ENCODE results near the gene BCL11A.

DNA sequence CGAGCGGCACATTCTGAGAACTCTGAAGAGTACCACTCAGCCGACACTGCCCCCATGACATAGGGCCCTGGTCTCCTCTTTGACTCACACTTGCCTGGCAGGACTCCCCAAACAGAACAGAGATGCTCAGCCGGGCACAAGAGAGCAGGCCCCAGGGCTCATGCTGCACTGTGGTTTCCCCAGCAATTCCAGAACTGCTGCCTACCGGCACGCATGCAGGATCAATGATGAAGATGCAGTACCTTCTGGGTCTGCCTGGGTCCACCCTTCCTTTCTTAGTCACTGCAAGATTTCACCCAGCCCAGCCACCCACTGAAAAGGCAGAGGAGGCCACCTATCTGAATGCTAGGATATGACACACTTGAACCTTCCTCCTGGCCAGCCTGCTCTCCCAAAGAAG, 49.4 kb downstream of the BCL11A start:
- TF ChIP-seq, protein P1, sequence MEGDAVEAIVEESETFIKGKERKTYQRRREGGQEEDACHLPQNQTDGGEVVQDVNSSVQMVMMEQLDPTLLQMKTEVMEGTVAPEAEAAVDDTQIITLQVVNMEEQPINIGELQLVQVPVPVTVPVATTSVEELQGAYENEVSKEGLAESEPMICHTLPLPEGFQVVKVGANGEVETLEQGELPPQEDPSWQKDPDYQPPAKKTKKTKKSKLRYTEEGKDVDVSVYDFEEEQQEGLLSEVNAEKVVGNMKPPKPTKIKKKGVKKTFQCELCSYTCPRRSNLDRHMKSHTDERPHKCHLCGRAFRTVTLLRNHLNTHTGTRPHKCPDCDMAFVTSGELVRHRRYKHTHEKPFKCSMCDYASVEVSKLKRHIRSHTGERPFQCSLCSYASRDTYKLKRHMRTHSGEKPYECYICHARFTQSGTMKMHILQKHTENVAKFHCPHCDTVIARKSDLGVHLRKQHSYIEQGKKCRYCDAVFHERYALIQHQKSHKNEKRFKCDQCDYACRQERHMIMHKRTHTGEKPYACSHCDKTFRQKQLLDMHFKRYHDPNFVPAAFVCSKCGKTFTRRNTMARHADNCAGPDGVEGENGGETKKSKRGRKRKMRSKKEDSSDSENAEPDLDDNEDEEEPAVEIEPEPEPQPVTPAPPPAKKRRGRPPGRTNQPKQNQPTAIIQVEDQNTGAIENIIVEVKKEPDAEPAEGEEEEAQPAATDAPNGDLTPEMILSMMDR (conservative IDR thresholded peaks at IDR 0.05; ENCODE audit: low read depth, low read length): no peak
- TF ChIP-seq EZH2 (IDR thresholded peaks at IDR 0.05; ENCODE audit: borderline replicate concordance, low read depth, low read length, poor library complexity, severe bottlenecking): no peak

All from A673 (cell line).